Measurements from ENCODE around the gene WWTR1.

Gene WWTR1

GRCh38 chr3:149654188-149654601, 3.6 kb downstream of the WWTR1 start:
- no peak for DNase-seq (ENCODE audit: low read depth)

- DNase-seq (ENCODE audit: low read depth) = no peak
These were observed 4.3 kb downstream of the WWTR1 start for GRCh38 chr3:149653564-149653963.

GRCh38 chr3:149653136-149653535, 4.7 kb downstream of the WWTR1 start:
- DNase-seq (ENCODE audit: low read depth) = no peak

- no peak for DNase-seq (ENCODE audit: low read depth)
These were observed 7.0 kb downstream of the WWTR1 start for GRCh38 chr3:149650828-149651227.

GRCh38 chr3:149648525-149648924, 9.3 kb downstream of the WWTR1 start:
- DNase-seq (ENCODE audit: low read depth) = no peak

GRCh38 chr3:149647812-149648211, 10.0 kb downstream of the WWTR1 start:
- no peak for DNase-seq (ENCODE audit: low read depth)

- DNase-seq (ENCODE audit: low read depth) = no peak
These were observed 10.5 kb downstream of the WWTR1 start for GRCh38 chr3:149647285-149647684.

- peak; percentile 51 for DNase-seq (ENCODE audit: low read depth)
These were observed 11.6 kb downstream of the WWTR1 start for GRCh38 chr3:149646181-149646766.

- DNase-seq (ENCODE audit: low read depth) = no peak
These were observed 13.9 kb downstream of the WWTR1 start for GRCh38 chr3:149643963-149644362.

- DNase-seq (ENCODE audit: low read depth) = no peak
These were observed 14.4 kb downstream of the WWTR1 start for GRCh38 chr3:149643482-149643798.

GRCh38 chr3:149640976-149641728, 16.7 kb downstream of the WWTR1 start:
- no peak for DNase-seq (ENCODE audit: low read depth)

- DNase-seq (ENCODE audit: low read depth) = no peak
These were observed 18.7 kb downstream of the WWTR1 start for GRCh38 chr3:149639093-149639486.

- DNase-seq (ENCODE audit: low read depth) = no peak
These were observed 19.4 kb downstream of the WWTR1 start for GRCh38 chr3:149638228-149639092.

GRCh38 chr3:149635396-149635795, 22.4 kb downstream of the WWTR1 start:
- no peak for DNase-seq (ENCODE audit: low read depth)

GRCh38 chr3:149634573-149634972, 23.3 kb downstream of the WWTR1 start:
- DNase-seq (ENCODE audit: low read depth) = no peak

GRCh38 chr3:149634072-149634471, 23.8 kb downstream of the WWTR1 start:
- DNase-seq (ENCODE audit: low read depth) = no peak

- no peak for DNase-seq (ENCODE audit: low read depth)
These were observed 25.6 kb downstream of the WWTR1 start for GRCh38 chr3:149632225-149632624.

GRCh38 chr3:149630806-149631205, 27.0 kb downstream of the WWTR1 start:
- no peak for DNase-seq (ENCODE audit: low read depth)

- DNase-seq (ENCODE audit: low read depth) = no peak
These were observed 28.7 kb downstream of the WWTR1 start for GRCh38 chr3:149628957-149629670.

- DNase-seq (ENCODE audit: low read depth) = no peak
These were observed 31.2 kb downstream of the WWTR1 start for GRCh38 chr3:149626671-149627070.

GRCh38 chr3:149625795-149626194, 32.0 kb downstream of the WWTR1 start:
- no peak for DNase-seq (ENCODE audit: low read depth)

GRCh38 chr3:149623824-149624223, 34.0 kb downstream of the WWTR1 start:
- no peak for DNase-seq (ENCODE audit: low read depth)

All from HS-27A (cell line).